ENCODE measurements around the gene ASB4.
"Not testable (repeated sequence)": the region's sequence is repeated elsewhere in the genome, so short reads cannot be mapped to it uniquely, and the experiment has no call there.

Gene ASB4

GRCh38 chr7:95527033-95527775 lies 41.5 kb downstream of the ASB4 start:
- DNase-seq (ENCODE audit: low spot score), result peak; percentile 42

- no peak for DNase-seq (ENCODE audit: low spot score)
Measured at GRCh38 chr7:95527776-95528250, 42.1 kb downstream of the ASB4 start.

GRCh38 chr7:95529701-95530100 lies 44.0 kb downstream of the ASB4 start:
- no peak for DNase-seq (ENCODE audit: low spot score)

GRCh38 chr7:95530881-95531280 lies 45.1 kb downstream of the ASB4 start:
- DNase-seq (ENCODE audit: low spot score), result no peak

- DNase-seq (ENCODE audit: low spot score), result no peak
Measured at GRCh38 chr7:95531605-95532219, 46.0 kb downstream of the ASB4 start.

GRCh38 chr7:95534796-95535195 lies 49.1 kb downstream of the ASB4 start:
- no peak for DNase-seq (ENCODE audit: low spot score)

GRCh38 chr7:95535662-95536061 lies 49.9 kb downstream of the ASB4 start:
- no peak for DNase-seq (ENCODE audit: low spot score)

GRCh38 chr7:95536656-95537311 lies 51.0 kb downstream of the ASB4 start:
- DNase-seq (ENCODE audit: low spot score), result no peak

- DNase-seq (ENCODE audit: low spot score), result no peak
Measured at GRCh38 chr7:95537468-95537867, 51.7 kb downstream of the ASB4 start.

GRCh38 chr7:95539426-95539825 lies 53.7 kb downstream of the ASB4 start:
- no peak for DNase-seq (ENCODE audit: low spot score)

- DNase-seq (ENCODE audit: low spot score), result no peak
Measured at GRCh38 chr7:95540366-95540765, 54.6 kb downstream of the ASB4 start.

- no peak for DNase-seq (ENCODE audit: low spot score)
Measured at GRCh38 chr7:95543312-95543711, 57.6 kb downstream of the ASB4 start.

GRCh38 chr7:95544171-95544570 lies 58.4 kb downstream of the ASB4 start:
- DNase-seq (ENCODE audit: low spot score), result no peak

GRCh38 chr7:95545007-95545615 lies 59.4 kb downstream of the ASB4 start:
- peak; percentile 21 for DNase-seq (ENCODE audit: low spot score)

GRCh38 chr7:95545673-95546072 lies 59.9 kb downstream of the ASB4 start:
- DNase-seq (ENCODE audit: low spot score), result no peak

- DNase-seq (ENCODE audit: low spot score), result no peak
Measured at GRCh38 chr7:95546647-95547046, 60.9 kb downstream of the ASB4 start.

GRCh38 chr7:95547361-95548348 lies 61.9 kb downstream of the ASB4 start:
- DNase-seq (ENCODE audit: low spot score), result no peak

GRCh38 chr7:95549818-95550529 lies 64.2 kb downstream of the ASB4 start:
- DNase-seq (ENCODE audit: low spot score), result peak; percentile 25

GRCh38 chr7:95550546-95550945 lies 64.8 kb downstream of the ASB4 start:
- DNase-seq (ENCODE audit: low spot score), result no peak

- not testable (repeated sequence) for DNase-seq (ENCODE audit: low spot score)
Measured at GRCh38 chr7:95552010-95552926, 66.5 kb downstream of the ASB4 start.
